IPS-18a (cell line): ENCODE data around the gene BRSK2.

ENCODE experiments used
- H3K27ac ChIP-seq: one replicate; pipeline ENCODE4 v1.5.1; 2013; ENCODE audit warnings: low read length
- H3K27me3 ChIP-seq: one replicate; pipeline ENCODE4 v1.6.1; 2013; ENCODE audit warnings: mild to moderate bottlenecking, low read length; ENCODE audit not compliant: control insufficient read depth, insufficient read depth
- H3K36me3 ChIP-seq: one replicate; pipeline ENCODE4 v1.6.1; 2013; ENCODE audit warnings: low read depth, low read length; ENCODE audit not compliant: control insufficient read depth
- H3K4me1 ChIP-seq: one replicate; pipeline ENCODE4 v1.6.1; 2013; ENCODE audit warnings: low read depth, low read length; ENCODE audit not compliant: control insufficient read depth
- H3K4me3 ChIP-seq: one replicate; pipeline ENCODE4 v1.5.1; 2013; ENCODE audit warnings: low read length
- H3K9ac ChIP-seq: one replicate; pipeline ENCODE4 v1.6.1; 2013; ENCODE audit warnings: mild to moderate bottlenecking, low read length, moderate library complexity
- H3K9me3 ChIP-seq: one replicate; pipeline ENCODE4 v1.6.1; 2013; ENCODE audit warnings: low read depth, low read length; ENCODE audit not compliant: control insufficient read depth

BRSK2 gene

DNA sequence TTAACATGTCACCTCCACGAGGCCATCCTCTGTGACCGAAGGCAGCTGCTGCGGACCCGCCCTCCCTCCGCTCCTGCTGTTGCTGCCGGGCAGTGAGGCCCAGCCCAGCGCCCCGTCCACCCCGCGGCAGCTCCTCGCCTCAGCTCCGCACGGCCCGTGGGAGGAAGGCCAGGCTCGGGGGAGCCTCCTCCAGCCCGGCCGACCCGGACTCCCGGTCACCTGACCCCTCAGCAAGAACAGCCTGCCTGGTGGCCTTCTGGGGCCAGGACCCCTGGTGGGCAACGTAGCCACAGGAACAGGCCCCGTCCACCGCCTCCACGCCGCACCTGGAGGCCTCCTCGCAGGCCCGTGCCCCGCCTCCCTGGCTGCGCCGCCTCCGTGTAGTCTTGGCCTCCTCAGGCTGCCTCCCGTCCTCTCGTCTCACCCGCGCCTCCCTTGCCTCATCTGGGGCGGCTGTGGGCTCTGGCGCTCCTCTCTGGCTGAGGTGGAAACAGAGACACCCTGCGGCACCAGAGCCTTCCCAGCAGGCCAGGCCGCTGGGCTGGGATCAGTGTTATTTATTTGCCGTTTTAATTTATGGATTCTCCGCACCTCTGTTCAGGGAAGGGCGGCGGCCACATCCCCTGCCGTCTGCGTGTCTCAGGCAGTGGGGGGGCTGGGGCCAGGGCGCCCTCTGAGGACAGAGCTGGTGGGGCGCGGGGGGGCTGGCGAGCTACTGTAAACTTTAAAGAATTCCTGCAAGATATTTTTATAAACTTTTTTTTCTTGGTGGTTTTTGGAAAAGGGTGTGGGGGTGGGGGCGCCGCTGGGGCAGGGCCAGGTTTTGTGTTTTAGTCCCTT, 71.5 kb downstream of the BRSK2 start:
- Histone ChIP-seq H3K9ac (no peak overlapping the region), H3K36me3 (no peaks in the 10 kb centered on the region), H3K4me3 (no peak overlapping the region), H3K27ac (no peak overlapping the region), H3K27me3 (no peaks in the 10 kb centered on the region), H3K4me1 (peaks cover 6% of the 10 kb centered on the region), H3K9me3 (no peaks in the 10 kb centered on the region)

DNA sequence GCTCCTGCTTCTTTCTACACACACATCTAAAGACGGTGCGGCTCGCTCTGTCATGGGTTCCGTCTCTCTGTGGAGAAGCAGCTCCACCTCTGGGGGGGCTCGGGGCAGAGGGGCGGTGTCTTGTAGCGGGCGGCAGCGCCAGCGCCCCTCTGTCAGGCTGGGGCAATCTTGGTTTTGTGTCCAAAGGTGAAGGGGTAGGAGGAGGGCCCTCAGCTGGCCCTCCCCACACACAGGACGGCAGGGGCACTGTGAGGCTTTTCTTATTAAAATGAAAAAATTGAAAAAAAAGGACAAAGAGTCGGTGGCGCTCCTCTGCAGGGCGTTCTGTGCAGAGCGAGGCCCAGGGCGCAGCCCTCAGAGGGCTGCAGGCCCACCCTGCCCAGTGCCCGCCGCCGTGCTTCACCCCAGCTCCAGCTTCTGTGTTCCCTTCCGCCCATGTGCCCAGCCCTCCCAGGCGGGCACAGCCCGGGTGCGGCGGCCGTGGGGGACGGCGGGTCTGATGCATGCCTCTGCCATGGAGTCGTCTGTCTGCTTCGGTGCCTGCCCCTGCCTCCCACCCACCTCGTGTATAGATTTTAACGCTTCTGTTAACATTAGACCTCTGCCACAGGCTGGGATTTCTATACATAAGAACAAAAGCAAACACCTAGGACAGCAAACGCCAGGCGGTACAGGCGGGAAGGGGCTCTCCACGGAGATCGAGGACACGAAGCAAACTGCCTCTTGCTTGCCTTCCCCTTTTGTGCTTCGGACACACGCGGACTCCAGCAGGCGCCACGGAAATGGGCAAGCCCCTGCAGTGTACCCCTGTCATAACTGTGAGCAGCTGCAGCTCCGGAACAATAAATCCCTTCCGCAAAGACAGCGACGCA, 72.3 kb downstream of the BRSK2 start:
- no peak overlapping the region for H3K27ac ChIP-seq
- H3K9me3 ChIP-seq: no peaks in the 10 kb centered on the region
- no peaks in the 10 kb centered on the region for H3K27me3 ChIP-seq
- H3K36me3 ChIP-seq: no peaks in the 10 kb centered on the region
- H3K4me1 ChIP-seq: peaks cover 6% of the 10 kb centered on the region
- no peak overlapping the region for H3K9ac ChIP-seq
- H3K4me3 ChIP-seq: no peak overlapping the region

DNA sequence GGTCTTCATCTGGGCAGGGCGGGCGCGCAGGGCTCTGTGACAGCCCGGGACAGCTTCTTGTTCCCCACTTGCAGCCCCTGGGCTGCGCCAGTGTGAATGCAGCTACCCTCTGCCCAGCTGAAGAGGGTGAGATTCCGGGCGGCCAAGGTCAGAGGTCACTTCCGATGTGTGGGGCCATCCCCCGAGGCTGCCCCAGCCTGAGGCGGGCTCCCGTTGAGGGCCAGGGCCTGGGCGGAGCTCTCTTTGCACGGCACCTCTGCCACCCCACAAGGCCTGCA, 72.9 kb downstream of the BRSK2 start:
- no peak overlapping the region for H3K27ac ChIP-seq
- H3K4me1 ChIP-seq: peaks cover 6% of the 10 kb centered on the region
- no peak overlapping the region for H3K9ac ChIP-seq
- no peak overlapping the region for H3K4me3 ChIP-seq
- H3K9me3 ChIP-seq: no peaks in the 10 kb centered on the region
- no peaks in the 10 kb centered on the region for H3K36me3 ChIP-seq
- no peaks in the 10 kb centered on the region for H3K27me3 ChIP-seq

DNA sequence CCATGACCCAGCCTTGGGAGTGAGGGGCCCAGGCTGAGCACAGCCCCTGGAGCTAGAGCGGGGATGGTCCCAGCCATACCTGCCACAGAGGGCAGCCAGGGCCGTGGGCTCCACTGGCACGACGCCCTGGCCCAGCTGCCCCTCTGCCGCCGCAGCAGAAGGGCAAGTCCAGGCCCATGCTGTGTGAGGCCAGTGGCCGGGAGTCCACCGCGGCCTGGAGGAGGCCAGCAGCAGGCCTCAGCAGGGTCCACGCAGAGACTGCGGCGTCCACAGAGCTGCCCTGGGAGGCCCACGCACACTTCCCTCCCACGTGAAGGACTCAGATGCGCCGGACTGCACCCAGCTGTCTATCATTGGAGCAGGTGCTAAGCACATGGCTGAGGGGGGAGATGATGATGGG, 73.3 kb downstream of the BRSK2 start:
- Histone ChIP-seq H3K9ac (no peak overlapping the region), H3K9me3 (no peaks in the 10 kb centered on the region), H3K36me3 (no peaks in the 10 kb centered on the region), H3K27me3 (no peaks in the 10 kb centered on the region), H3K4me1 (peaks cover 6% of the 10 kb centered on the region), H3K4me3 (no peak overlapping the region), H3K27ac (no peak overlapping the region)

DNA sequence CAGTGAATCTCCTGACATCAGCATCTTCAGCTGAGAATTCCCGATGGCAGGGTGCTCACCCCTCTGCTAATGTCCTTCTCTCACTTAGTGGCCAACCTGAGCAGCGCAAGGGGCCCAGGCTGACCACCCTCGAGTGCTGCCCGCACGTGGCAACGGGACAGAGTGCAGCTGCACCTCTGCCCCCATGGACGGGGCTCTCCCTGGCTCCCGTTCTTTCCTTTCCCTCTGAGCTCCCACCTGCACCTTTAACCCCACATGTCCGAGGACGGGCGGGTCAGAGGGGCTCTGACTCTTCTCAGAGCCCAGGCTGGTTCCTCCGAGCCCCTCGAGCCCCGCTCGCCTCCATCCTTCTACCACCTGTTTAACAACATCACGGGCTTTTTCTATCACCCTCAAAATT, 77.0 kb downstream of the BRSK2 start:
- no peaks in the 10 kb centered on the region for H3K27me3 ChIP-seq
- H3K36me3 ChIP-seq: no peaks in the 10 kb centered on the region
- H3K4me1 ChIP-seq: no peaks in the 10 kb centered on the region
- H3K9ac ChIP-seq: no peak overlapping the region
- no peak overlapping the region for H3K27ac ChIP-seq
- no peak overlapping the region for H3K4me3 ChIP-seq
- no peaks in the 10 kb centered on the region for H3K9me3 ChIP-seq

DNA sequence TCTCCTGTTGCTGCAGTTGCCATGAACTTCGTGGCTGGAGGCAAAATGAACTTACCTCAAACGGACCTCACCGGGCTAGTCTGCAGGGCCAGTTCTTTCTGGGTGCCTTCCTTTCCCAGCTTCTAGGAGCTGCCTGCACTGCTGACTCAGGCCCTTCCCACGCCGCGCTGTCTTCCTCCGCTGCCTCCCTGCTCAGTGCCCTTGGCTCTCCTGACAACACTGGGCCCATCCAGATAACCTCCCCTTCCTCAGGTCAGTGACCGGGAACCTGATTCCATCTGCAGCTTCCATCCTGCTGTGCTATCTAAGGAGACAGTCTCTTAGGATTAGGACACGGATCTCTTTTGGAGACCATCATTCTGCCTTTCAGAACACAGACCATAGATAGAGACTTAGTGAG, 77.5 kb downstream of the BRSK2 start:
- Histone ChIP-seq H3K9ac (no peak overlapping the region), H3K4me1 (no peaks in the 10 kb centered on the region), H3K27ac (no peak overlapping the region), H3K36me3 (no peaks in the 10 kb centered on the region), H3K9me3 (no peaks in the 10 kb centered on the region), H3K4me3 (no peak overlapping the region), H3K27me3 (no peaks in the 10 kb centered on the region)

DNA sequence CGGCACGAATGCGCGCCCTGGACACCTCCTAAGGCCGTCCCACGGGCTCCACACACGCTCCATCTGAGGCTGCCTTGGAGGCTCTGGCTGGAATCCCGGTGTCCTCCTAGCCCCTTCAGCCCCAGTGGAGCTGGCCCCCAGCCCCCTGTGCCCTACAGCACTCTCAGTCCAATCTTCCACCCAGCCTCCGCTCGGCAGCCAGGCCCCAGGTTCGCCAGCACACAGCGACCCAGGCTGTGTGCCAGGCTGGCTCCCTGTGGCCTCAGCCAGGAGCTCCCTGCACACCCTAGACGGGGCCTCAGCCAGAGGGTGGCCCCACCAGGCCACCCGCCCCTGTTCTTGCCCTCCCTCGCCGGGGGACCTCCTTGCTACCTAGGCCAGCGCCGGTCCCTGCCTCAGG, 78.3 kb downstream of the BRSK2 start:
- Histone ChIP-seq H3K9ac (no peak overlapping the region), H3K9me3 (no peaks in the 10 kb centered on the region), H3K27me3 (no peaks in the 10 kb centered on the region), H3K36me3 (no peaks in the 10 kb centered on the region), H3K4me1 (no peaks in the 10 kb centered on the region), H3K27ac (no peak overlapping the region), H3K4me3 (no peak overlapping the region)

DNA sequence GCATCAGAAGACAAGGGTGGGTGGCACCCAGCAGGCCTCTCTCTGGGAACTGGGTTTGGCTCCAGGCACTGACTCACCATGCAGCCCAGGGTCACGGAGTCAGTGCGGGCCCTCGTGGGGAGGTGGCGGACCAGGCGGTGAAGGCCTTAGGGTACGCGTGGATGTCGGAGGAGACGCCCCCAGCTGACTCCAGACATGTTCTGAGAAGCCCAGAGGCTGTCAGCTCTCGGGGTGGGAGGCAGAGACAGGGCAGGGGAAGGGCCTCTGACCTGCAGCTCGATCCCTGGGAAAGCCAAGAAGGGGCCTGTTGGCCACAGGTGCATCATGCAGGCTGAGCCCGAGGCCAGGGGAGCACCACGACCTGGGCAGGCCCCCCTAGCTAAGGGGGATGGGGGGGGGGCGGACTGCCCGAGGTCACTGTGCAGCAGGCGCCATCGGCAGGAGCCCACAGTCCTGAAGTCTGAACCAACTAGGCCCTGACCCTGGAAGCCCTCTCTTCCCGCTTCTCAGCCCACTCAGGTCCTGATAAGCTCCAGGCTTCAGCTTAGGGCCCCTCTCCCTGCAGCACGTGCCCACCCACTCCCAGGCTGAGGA, 78.8 kb downstream of the BRSK2 start:
- H3K27ac ChIP-seq: no peak overlapping the region
- no peaks in the 10 kb centered on the region for H3K27me3 ChIP-seq
- H3K9ac ChIP-seq: no peak overlapping the region
- H3K4me1 ChIP-seq: no peaks in the 10 kb centered on the region
- no peaks in the 10 kb centered on the region for H3K9me3 ChIP-seq
- no peak overlapping the region for H3K4me3 ChIP-seq
- H3K36me3 ChIP-seq: no peaks in the 10 kb centered on the region

DNA sequence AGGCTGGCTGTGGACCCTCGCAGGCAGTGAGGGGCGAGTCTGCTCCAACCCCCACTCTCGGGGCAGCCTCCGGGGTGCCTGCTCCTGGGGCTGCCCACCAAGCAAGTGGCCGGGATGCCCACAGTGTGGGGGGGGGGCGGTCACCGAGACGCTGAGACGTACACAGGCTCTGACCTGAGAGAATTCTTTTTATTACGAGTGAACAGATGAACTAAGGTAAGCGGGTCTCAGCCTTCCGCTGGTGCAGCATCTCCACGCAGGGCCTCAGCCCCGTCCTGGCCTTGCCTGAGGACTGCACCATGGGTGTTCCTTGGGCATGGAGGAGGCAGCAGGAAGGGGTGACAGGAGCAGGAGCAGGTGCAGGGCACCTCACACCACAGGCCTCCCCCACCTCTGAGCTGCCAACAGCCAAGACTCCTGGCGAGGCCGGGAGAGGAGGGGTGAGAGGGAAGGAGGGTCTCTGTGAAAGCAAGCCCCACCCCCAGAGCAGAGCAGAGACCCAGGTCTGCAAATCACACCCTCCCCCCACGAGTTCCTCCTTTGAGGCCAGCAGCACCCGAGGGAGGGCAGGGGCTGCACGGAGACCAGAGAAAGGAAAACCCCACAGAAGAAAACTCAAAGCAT, 79.7 kb downstream of the BRSK2 start:
- Histone ChIP-seq H3K27me3 (no peaks in the 10 kb centered on the region), H3K4me1 (no peaks in the 10 kb centered on the region), H3K36me3 (no peaks in the 10 kb centered on the region), H3K4me3 (no peak overlapping the region), H3K9me3 (no peaks in the 10 kb centered on the region), H3K9ac (no peak overlapping the region), H3K27ac (no peak overlapping the region)

DNA sequence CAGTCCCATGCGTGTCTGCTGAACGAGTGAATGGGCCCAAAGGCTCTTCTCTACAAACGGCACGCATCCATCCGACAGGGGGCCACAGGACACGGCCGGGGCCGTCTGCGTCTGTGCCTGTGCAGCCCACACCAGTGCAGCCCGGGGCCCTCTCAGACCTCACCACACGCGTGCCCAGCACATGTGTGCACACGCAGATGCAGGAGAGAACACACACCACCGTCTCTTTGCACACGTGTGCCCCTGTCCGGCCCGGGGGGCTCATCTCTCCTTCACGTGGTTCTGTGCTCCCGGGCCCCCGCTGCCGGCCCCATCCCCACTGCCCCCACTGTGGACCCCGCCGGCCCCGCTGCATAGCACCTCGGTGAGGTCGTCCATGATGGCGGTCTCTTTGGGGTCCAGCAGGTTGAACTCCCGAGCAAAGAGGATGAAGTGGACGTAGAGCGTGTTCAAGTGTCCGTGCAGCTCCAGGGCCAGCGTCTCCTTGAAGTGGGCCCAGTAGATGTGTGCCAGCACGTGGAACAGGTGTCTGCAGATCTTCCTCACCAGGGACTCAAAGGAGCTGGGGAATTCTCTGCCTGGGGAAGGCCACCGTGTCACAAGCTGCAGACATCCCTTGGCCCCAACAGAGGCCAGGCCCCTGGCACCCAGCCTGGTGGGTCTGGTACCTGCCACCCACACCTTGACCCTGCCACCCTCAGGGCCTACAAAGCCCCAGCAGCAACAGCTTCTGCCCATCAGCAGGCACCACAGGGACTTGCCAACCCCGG, 80.4 kb downstream of the BRSK2 start:
- H3K9me3 ChIP-seq: no peaks in the 10 kb centered on the region
- H3K4me3 ChIP-seq: no peak overlapping the region
- no peak overlapping the region for H3K9ac ChIP-seq
- H3K4me1 ChIP-seq: no peaks in the 10 kb centered on the region
- H3K27me3 ChIP-seq: no peaks in the 10 kb centered on the region
- no peak overlapping the region for H3K27ac ChIP-seq
- H3K36me3 ChIP-seq: no peaks in the 10 kb centered on the region
